NB4 (cell line): ENCODE data around the gene FMN2.

Source experiments
- DNase-seq: peaks from one replicate; pipeline ENCODE4 v3.0.0; 2010; ENCODE audit warnings: low read depth
- H3K4me3 ChIP-seq: one replicate; pipeline ENCODE4 v1.5.1; 2011; ENCODE audit warnings: mild to moderate bottlenecking, low read depth, low read length, moderate library complexity
- CTCF ChIP-seq: IDR thresholded peaks from one replicate; pipeline ENCODE4 v1.5.1; 2012; ENCODE audit warnings: low read depth, low read length
- MAX ChIP-seq: IDR thresholded peaks from 2 replicates; pipeline ENCODE4 v1.6.1; 2011; ENCODE audit warnings: low read depth, low read length
- MYC ChIP-seq: IDR thresholded peaks from 2 replicates; pipeline ENCODE4 v1.6.1; 2011; ENCODE audit warnings: low read depth, low read length
- POLR2A ChIP-seq: IDR thresholded peaks from 2 replicates; pipeline ENCODE4 v1.6.1; 2011; ENCODE audit warnings: mild to moderate bottlenecking; ENCODE audit not compliant: insufficient read length; ENCODE audit errors: extremely low read depth

FMN2 gene

GRCh38 chr1:240237305-240237721 is 145.6 kb downstream of the FMN2 start:
- no peak overlapping the region for H3K4me3 ChIP-seq
- DNase-seq = no peak
- TF ChIP-seq MAX (no peak), CTCF (no peak), MYC (no peak), POLR2A (no peak)

- TF ChIP-seq CTCF (no peak), MAX (no peak), POLR2A (no peak), MYC (no peak)
- no peak for DNase-seq
Measured at GRCh38 chr1:240239309-240239708, 147.6 kb downstream of the FMN2 start.

GRCh38 chr1:240241278-240241677 is 149.6 kb downstream of the FMN2 start:
- H3K4me3 ChIP-seq = no peak overlapping the region
- TF ChIP-seq CTCF (no peak), MAX (no peak), POLR2A (no peak), MYC (no peak)
- DNase-seq = no peak

More at GRCh38 chr1:240239309-240239708, 147.6 kb downstream of the FMN2 start:
- H3K4me3 ChIP-seq = no peak overlapping the region

GRCh38 chr1:240242601-240243144 is 151.0 kb downstream of the FMN2 start:
- no peak for DNase-seq
- H3K4me3 ChIP-seq = no peak overlapping the region
- no peak for TF ChIP-seq MYC

- no peak for TF ChIP-seq CTCF
- no peak for TF ChIP-seq POLR2A
- TF ChIP-seq MAX = no peak
- no peak for TF ChIP-seq MYC
- no peak for DNase-seq
Measured at GRCh38 chr1:240244968-240245628, 153.4 kb downstream of the FMN2 start.

GRCh38 chr1:240245629-240246020 is 153.9 kb downstream of the FMN2 start:
- H3K4me3 ChIP-seq = no peak overlapping the region
- TF ChIP-seq POLR2A (no peak), MAX (no peak), MYC (no peak)
- no peak for DNase-seq

More at GRCh38 chr1:240244968-240245628, 153.4 kb downstream of the FMN2 start:
- H3K4me3 ChIP-seq = no peak overlapping the region
